ENCODE data around the gene MIF4GD.
A peak's percentile ranks its signal among the peaks of the same experiment; 100 is the strongest.
"Not testable (repeated sequence)": the region's sequence is repeated elsewhere in the genome, so short reads cannot be mapped to it uniquely, and the experiment has no call there.

The MIF4GD gene

DNA sequence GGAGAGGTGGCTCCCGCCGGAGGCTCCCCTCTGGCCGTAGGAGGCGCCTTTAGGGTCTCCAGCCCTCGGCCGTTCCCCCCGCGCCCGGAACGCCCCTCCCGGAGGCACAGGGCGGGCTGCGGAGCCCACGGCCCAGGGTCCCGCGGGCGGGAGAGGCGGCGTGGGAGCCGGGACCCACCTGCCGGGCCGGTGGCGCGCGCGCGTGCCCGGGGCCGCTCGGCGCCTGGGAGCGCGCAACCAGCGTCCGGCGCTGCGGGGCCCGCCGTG lies at the start of gene MIF4GD:
Gene MIF4GD (minus strand): TSS at position 266 of the 267 bp plus-strand sequence. CDS start 1,036 bp downstream, outside the sequence.
- DNase-seq (ENCODE audit: low spot score), result no peak

- DNase-seq (ENCODE audit: low spot score), result no peak
Observed at GRCh38 chr17:75319904-75320691, 49.1 kb upstream of the MIF4GD start.

- DNase-seq (ENCODE audit: low spot score), result no peak
Observed at GRCh38 chr17:75318615-75319222, 47.7 kb upstream of the MIF4GD start.

- DNase-seq (ENCODE audit: low spot score), result no peak
Observed at GRCh38 chr17:75318211-75318610, 47.2 kb upstream of the MIF4GD start.

- DNase-seq (ENCODE audit: low spot score), result no peak
Observed at GRCh38 chr17:75317671-75318070, 46.6 kb upstream of the MIF4GD start.

GRCh38 chr17:75316253-75316652 lies 45.2 kb upstream of the MIF4GD start:
- DNase-seq (ENCODE audit: low spot score), result no peak

GRCh38 chr17:75315541-75316243 lies 44.7 kb upstream of the MIF4GD start:
- DNase-seq (ENCODE audit: low spot score), result no peak

- DNase-seq (ENCODE audit: low spot score), result no peak
Observed at GRCh38 chr17:75313941-75314551, 43.0 kb upstream of the MIF4GD start.

DNA sequence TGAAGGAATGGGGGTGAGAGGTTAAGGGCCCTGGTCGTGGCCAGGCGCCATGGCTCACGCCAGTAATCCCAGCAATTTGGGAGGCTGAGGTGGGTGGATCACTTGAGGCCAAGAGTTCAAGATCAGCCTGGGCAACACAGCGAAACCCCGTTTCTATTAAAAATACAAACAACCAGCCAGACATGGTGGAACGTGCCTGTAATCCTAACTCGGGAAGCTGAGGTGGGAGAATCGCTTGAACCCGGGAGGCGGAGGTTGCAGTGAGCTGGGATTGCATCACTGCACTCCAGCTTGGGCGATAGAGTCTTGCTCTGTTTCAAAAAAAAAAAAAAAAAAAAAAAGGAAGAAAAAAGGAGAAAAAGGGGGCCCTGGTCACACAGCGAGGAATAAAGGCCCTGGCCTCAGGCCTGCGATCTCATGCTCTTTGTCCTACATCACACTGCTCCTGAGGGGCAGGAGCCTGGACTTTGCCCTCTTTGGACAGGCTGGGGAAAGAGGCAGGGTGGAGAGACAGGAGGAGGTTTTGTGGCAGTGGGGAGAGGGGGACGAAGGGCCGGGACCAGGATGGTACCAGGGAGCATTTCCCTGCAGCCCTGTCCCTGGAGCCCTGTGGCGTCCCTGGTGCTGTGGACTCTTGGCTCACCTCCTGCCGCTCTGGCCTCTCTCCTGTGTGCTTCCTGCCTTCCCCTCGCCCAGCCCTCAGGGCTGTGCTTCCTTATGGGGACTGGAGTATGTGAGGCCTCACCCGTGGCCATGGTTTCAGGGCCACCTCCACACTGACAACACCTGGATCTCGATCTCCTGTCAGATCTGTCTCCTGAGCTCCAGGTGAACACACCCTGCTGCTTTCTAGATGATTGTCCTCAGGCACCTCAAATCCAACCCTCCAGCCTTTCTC lies 38.0 kb upstream of the MIF4GD start:
- DNase-seq (ENCODE audit: low spot score), result no peak

DNA sequence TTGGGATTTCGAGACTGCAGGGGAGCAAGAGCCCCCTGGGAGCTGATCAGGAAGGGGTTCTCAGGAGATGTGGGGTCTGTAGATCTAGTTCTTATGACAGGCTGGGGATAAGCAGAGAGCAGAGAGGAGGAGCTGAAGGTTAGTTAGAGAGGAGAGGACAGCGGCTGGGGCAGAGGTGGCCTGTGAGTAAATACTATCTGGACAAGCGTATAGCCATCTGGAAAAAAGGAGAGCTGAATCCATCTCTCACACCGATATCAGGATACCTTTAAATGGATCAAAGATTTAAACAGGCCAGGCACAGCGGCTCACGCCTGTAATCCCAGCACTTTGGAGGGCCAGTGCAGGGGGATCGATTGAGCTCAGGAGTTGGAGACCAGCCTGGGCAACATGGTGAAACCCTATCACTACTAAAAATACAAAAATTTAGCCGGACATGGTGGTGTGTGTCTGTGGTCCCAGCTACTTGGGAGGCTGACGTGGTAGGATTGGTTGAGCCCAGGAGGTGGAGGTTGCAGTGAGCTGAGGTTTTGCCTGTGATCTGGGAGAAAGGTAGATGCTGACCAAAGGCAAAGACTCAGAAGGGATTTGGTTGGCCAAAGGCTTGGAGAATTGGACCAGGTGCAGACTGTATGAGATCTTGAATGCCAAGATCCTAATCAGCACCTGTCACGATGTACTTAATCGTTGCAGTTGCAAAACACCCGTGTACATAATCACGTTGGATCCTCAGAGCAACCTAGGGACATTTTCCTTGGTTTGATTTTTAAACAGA lies 37.1 kb upstream of the MIF4GD start:
- DNase-seq (ENCODE audit: low spot score), result no peak

GRCh38 chr17:75301502-75302206 lies 30.6 kb upstream of the MIF4GD start:
- no peak for DNase-seq (ENCODE audit: low spot score)

DNA sequence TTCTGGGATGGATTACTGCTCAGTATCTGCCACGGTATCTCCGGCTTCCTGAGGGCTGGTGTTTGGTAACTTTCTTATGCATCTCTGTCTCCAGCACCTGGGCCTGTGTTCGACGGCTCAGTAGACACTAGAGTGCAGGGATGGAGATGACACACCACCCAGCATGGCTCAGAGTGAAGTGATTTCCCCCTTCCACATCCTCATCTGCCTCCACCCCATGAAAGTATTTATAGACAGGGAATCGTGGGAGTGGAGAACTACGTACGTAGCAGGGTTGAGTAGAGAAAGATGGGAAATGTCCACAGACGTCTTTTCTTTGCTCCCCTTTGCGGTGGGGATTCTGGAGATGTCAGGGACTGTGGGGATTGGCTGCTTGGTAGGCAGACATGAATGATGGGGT lies 30.0 kb upstream of the MIF4GD start:
- DNase-seq (ENCODE audit: low spot score), result no peak

GRCh38 chr17:75300280-75300679 lies 29.2 kb upstream of the MIF4GD start:
- DNase-seq (ENCODE audit: low spot score), result no peak

DNA sequence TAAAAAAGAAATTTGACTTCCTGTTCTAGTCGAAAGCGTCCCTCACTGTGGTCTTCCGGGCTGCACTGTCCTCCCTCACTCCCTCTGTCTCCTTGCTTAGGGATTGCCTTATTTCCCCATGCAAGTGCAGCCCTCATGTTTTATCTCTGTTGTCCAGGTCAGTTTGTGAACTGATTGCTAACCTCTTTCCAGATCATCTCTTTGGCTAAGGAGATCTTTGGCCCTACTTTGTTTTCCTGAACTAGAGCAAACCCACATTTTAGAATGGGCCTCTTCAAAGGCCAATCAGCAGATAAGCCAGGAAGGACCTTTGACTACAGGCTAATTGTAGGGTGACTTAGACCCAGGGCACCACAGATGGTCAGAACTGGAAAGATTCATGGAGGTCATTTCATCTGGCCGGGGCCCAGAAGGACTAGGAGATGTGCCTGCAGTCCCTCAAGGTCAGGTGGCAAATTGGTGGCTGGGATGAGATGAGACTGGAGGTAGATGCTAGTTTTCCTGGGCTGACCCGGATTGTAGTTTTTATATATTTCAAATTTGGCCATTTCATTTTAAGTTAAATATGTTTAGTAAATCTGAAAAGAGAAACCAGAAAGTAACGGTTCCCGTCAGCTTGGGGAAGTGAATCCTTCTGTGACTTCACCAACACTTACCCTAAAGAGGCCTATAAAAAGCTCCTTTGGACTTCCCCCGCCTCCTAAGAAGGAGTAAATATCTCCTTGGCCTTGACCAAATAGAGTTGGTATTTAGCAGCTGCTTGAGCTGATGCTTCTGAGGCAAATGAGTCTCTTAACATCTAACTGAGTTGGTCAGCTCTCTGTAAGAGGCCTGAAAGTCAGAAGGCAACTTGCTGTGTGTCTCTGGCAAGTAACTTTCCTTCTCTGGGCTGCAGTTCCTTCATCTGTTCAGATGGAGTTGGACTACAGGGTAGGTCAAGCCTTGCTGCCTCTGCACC lies 24.4 kb upstream of the MIF4GD start:
- no peak for DNase-seq (ENCODE audit: low spot score)

DNA sequence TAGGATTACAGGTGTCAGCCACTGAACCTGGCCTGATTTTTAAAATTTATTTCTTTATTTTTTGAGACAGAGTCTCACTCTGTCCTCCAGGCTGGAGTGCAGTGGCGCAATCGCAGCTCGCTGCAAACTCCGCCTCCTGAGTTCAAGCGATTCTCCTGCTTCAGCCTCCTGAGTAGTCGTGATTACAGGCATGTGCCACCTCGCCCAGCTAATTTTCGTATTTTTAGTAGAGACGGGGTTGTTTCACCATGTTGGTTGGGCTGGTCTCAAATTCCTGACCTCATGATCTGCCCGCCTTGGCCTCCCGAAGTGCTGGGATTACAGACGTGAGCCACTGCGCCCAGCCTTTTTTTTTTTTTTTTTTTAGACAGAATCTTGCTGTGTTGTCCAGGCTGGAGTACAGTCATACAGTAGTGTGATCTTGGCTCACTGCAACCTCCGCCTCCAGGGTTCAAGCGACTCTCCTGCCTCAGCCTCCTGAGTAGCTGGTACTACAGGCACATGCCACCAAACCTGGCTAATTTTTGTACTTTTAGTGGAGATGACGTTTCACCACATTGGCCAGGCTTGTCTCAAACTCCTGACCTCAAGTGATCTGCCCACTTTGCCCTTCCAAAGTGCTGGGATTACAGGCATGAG lies 21.9 kb upstream of the MIF4GD start:
- not testable (repeated sequence) for DNase-seq (ENCODE audit: low spot score)

DNA sequence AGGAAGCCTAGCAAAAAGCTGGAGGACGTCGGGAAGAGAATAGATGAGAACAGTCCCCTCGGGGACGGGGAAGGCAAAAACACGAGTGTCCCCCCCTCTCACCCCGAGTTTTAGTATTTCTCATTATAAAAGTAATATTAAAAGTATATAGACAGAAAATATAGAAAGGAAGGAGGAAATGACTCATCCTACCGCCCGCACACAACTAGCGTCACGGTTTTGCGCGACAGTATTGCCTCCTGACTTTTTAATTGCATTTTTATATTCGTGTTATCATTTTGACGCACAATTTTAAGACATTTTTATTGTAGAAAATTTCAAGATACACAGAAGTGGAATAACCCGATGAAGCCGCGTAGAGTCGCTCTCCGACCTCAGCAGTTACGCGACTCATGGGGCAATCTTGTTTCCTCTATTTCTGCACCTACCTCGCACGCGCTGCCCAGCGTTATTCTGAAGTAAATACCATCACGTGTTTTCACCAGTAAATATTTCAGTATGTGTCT lies 18.9 kb upstream of the MIF4GD start:
- peak; percentile 69 for DNase-seq (ENCODE audit: low spot score)

GRCh38 chr17:75289115-75289831 lies 18.2 kb upstream of the MIF4GD start, which contains the start of gene SLC25A19:
Gene SLC25A19 (minus strand): TSS chr17:75289433. CDS start chr17:75286764, 2,669 bp downstream.
- DNase-seq (ENCODE audit: low spot score), result peak; percentile 100

DNA sequence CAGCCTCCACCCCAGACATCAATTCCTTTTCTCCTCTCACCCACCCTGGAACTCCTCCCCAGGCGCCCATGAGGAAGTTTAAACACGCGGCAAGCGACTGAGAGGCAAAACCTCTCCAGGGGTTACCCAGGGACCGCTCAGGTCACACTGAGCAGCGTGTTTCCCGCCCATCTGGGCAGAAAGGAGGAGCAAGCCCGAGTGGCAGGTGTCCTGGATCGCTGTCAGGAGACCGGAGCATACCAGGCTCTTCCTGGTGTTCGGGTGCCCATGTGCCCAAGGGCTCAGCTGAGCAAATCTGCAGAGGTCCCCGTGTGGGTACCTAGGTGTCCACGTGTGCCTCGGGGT lies 17.7 kb upstream of the MIF4GD start:
- DNase-seq (ENCODE audit: low spot score), result no peak
